ENCODE measurements around the gene MTHFD1L.

DNA sequence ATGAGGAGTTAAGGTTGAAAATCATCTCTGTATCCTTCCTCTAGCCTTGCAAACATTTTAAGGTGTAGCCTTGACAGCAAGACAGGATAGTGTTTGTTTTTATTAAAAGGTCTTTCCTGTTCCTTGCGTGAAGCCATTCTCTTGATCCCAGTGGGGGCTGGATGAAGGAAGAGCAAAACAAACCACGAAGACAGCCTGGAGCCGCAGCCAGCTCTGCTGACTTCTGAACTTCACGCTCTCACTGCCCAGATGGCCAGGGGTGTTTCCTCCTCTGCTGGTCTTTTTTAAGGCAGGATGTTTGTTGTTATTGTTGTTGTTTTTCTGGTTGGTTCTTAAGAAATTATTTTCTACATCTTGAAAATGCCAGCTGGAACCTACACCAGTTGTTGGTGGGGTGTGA, 156.4 kb downstream of the MTHFD1L start:
- TF ChIP-seq, protein P1, sequence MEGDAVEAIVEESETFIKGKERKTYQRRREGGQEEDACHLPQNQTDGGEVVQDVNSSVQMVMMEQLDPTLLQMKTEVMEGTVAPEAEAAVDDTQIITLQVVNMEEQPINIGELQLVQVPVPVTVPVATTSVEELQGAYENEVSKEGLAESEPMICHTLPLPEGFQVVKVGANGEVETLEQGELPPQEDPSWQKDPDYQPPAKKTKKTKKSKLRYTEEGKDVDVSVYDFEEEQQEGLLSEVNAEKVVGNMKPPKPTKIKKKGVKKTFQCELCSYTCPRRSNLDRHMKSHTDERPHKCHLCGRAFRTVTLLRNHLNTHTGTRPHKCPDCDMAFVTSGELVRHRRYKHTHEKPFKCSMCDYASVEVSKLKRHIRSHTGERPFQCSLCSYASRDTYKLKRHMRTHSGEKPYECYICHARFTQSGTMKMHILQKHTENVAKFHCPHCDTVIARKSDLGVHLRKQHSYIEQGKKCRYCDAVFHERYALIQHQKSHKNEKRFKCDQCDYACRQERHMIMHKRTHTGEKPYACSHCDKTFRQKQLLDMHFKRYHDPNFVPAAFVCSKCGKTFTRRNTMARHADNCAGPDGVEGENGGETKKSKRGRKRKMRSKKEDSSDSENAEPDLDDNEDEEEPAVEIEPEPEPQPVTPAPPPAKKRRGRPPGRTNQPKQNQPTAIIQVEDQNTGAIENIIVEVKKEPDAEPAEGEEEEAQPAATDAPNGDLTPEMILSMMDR (IDR thresholded peaks at IDR 0.05 in 8 of 11, conservative IDR thresholded peaks at IDR 0.05 in 3 of 11): no peak
- TF ChIP-seq POLR2A (IDR thresholded peaks at IDR 0.05): no peak
- no peak for TF ChIP-seq POLR2AphosphoS5 (IDR thresholded peaks at IDR 0.05)
